ENCODE data around the gene LARGE1. TPM values are rescaled to one million over a fixed set of nuclear protein-coding genes. Genes with fewer than 3 reads are reported as not detected.

LARGE1 gene
- polyA plus RNA-seq, 3 donors, result 0.05 to 0.13 TPM; not detected in 1

GRCh38 chr22:33687464-33687863 lies 232.8 kb downstream of the LARGE1 start:
- Histone ChIP-seq H3K27ac (ENCODE audit: low read depth in 1 of 2, low read length in 2 of 2) (no peak overlapping the region), H3K36me3 (replicated peaks in 1 of 2; ENCODE audit: control insufficient read depth in 1 of 2, insufficient read depth in 2 of 2, low read length in 2 of 2) (no peaks in the 10 kb centered on the region), H3K9me3 (replicated peaks in 1 of 2; ENCODE audit: control insufficient read depth in 1 of 2, insufficient read depth in 1 of 2, low read length in 2 of 2) (peaks cover 50 to 60% of the 10 kb centered on the region in 2 donors), H3K9ac (ENCODE audit: insufficient read depth, low read length, poor library complexity, severe bottlenecking) (no peak overlapping the region), H3K27me3 (ENCODE audit: control insufficient read depth in 2 of 2, insufficient read depth in 2 of 2, low read length in 2 of 2) (no peaks in the 10 kb centered on the region), H3K79me2 (ENCODE audit: insufficient read depth, low read length) (no peaks in the 10 kb centered on the region), H3K4me1 (ENCODE audit: control insufficient read depth in 1 of 2, insufficient read depth in 2 of 2, low read length in 2 of 2) (no peaks in the 10 kb centered on the region), H3K4me3 (replicated peaks in 1 of 3; ENCODE audit: low read depth in 2 of 3, low read length in 3 of 3) (no peak overlapping the region), H3K4me2 (replicated peaks; ENCODE audit: extremely low read depth, low read length, poor library complexity, severe bottlenecking) (no peak overlapping the region), H2AFZ (ENCODE audit: insufficient read depth, low read depth, low read length, poor library complexity, severe bottlenecking) (no peak overlapping the region), H4K20me1 (ENCODE audit: insufficient read depth, low read length) (no peaks in the 10 kb centered on the region)
- no peaks in the 10 kb centered on the region for H3K36me3 Mint-ChIP-seq
- peaks cover 0 to 8% (median 3%) of the 10 kb centered on the region in 3 donors for H3K27me3 Mint-ChIP-seq (ENCODE audit: low read depth in 3 of 3)
- H3K4me3 Mint-ChIP-seq, result no peak overlapping the region
- TF ChIP-seq CTCF (IDR thresholded peaks at IDR 0.05), result no peak
- intact Hi-C loops (cut with micrococcal nuclease), result no loop called here
- H3K27ac Mint-ChIP-seq, result no peak overlapping the region
- 92% methylated on average over 4 of the region's 10 CpGs for WGBS (ENCODE audit: insufficient coverage)
- H3K9me3 Mint-ChIP-seq, result peaks cover 18 to 42% (median 26%) of the 10 kb centered on the region in 7 donors
- H3K4me1 Mint-ChIP-seq, result no peaks in the 10 kb centered on the region
- DNase-seq, result no peak

- no peaks in the 10 kb centered on the region for H4K20me1 ChIP-seq (ENCODE audit: insufficient read depth, low read length)
- Mint-ChIP-seq H3K36me3 (no peaks in the 10 kb centered on the region), H3K27me3 (ENCODE audit: low read depth in 3 of 3) (peaks cover 0 to 4% (median 0%) of the 10 kb centered on the region in 3 donors), H3K4me3 (no peak overlapping the region), H3K4me1 (no peaks in the 10 kb centered on the region), H3K27ac (no peak overlapping the region), H3K9me3 (peaks cover 8 to 39% (median 18%) of the 10 kb centered on the region in 7 donors)
- WGBS (ENCODE audit: insufficient coverage), result 86% methylated on average over 6 of the region's 11 CpGs
- no peaks in the 10 kb centered on the region for H3K36me3 ChIP-seq (replicated peaks in 1 of 2; ENCODE audit: control insufficient read depth in 1 of 2, insufficient read depth in 2 of 2, low read length in 2 of 2)
- no peak overlapping the region for H3K27ac ChIP-seq (ENCODE audit: low read depth in 1 of 2, low read length in 2 of 2)
- H2AFZ ChIP-seq (ENCODE audit: insufficient read depth, low read depth, low read length, poor library complexity, severe bottlenecking), result no peak overlapping the region
- H3K4me1 ChIP-seq (ENCODE audit: control insufficient read depth in 1 of 2, insufficient read depth in 2 of 2, low read length in 2 of 2), result no peaks in the 10 kb centered on the region
- H3K9me3 ChIP-seq (replicated peaks in 1 of 2; ENCODE audit: control insufficient read depth in 1 of 2, insufficient read depth in 1 of 2, low read length in 2 of 2), result peaks cover 35 to 49% of the 10 kb centered on the region in 2 donors
- H3K9ac ChIP-seq (ENCODE audit: insufficient read depth, low read length, poor library complexity, severe bottlenecking), result no peak overlapping the region
- no peak for TF ChIP-seq CTCF (IDR thresholded peaks at IDR 0.05)
- no peaks in the 10 kb centered on the region for H3K27me3 ChIP-seq (ENCODE audit: control insufficient read depth in 2 of 2, insufficient read depth in 2 of 2, low read length in 2 of 2)
- intact Hi-C loops (cut with micrococcal nuclease), result no loop called here
- no peak for DNase-seq
- no peak overlapping the region for H3K4me3 ChIP-seq (replicated peaks in 1 of 3; ENCODE audit: low read depth in 2 of 3, low read length in 3 of 3)
- no peaks in the 10 kb centered on the region for H3K79me2 ChIP-seq (ENCODE audit: insufficient read depth, low read length)
- no peak overlapping the region for H3K4me2 ChIP-seq (replicated peaks; ENCODE audit: extremely low read depth, low read length, poor library complexity, severe bottlenecking)
Measured at GRCh38 chr22:33684087-33684486, 236.2 kb downstream of the LARGE1 start.
